ENCODE data around the gene FBXO7.

Gene FBXO7

DNA sequence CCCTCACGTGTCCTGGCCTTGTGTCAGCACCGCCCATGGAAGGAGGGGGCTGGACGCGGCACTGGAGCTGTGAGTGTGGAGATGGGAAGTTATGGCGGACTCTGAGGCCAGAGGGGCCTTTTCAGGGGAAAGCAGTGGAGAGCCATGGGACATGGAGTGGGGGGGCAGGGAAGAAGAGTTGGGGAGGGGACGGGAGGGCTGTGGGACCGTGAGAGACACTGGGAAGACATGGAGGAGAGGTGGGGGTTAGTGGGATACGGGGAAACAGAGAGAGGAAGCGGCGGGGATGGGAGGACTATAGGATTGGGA lies 58.2 kb downstream of the FBXO7 start:
- DNase-seq, result no peak

DNA sequence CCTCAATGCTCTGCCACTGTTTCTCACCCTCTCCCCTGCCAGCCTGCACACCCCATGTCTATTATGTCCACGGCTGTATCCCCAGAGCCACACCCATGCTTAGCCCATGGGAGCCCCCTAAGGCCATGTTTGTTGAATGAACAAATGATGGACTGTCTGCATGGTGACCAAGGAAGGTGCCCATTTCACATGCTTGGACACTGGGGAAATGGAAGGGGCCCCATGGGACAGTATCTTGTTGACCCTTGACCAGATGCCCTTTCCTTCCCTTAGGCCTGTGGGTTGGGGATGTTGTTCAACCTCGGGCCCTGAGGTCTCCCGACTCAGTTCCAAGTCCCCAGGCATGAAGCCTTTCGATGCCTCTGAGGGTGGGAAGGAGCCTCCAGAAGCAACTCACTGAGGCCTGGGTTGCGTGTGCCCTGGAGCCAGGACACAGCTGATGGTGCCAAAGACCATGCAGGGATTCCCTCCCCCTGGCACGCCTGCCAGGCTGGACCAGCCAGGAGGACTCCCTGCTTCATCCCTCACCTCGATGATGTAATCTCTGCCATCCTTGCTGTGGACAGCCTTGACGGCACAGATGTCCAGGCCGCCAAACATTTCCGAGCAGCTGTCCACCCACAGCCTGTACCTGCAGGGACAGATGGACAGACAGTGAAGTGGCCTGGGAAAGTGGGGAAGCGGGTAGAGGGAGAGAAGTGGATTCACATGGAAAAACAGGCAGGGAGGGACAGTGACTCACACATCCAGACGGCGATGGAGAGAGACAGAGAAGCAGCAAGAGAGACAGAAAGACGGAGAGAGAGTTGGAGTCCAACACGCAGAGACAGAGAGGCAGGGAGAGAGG lies 58.9 kb downstream of the FBXO7 start:
- no peak for DNase-seq

- no peak for DNase-seq
These were observed 59.9 kb downstream of the FBXO7 start for GRCh38 chr22:32534252-32535235.

- no peak for DNase-seq
These were observed 61.0 kb downstream of the FBXO7 start for GRCh38 chr22:32535531-32536190.

DNA sequence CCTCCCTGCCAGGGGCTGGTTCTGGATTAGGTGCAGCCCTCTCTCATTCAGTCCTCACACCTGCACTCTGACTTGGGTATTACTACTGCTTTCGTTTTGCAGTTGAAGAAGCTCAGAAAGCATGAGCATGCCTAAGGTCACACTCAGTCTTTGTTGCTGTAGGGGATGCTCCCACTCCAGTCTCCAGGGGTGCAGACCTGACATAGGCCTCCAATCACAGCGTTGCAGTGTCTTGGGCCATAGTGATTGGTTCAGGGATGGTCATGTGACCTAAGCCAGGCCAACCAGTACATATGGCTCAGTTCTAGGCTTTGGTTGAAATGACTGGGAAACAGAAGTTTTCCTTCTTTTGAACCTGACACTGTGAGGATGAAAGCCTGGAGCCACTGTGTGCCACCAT lies 61.7 kb downstream of the FBXO7 start:
- DNase-seq, result no peak

- DNase-seq, result no peak
These were observed 63.9 kb downstream of the FBXO7 start for GRCh38 chr22:32538521-32538920.

DNA sequence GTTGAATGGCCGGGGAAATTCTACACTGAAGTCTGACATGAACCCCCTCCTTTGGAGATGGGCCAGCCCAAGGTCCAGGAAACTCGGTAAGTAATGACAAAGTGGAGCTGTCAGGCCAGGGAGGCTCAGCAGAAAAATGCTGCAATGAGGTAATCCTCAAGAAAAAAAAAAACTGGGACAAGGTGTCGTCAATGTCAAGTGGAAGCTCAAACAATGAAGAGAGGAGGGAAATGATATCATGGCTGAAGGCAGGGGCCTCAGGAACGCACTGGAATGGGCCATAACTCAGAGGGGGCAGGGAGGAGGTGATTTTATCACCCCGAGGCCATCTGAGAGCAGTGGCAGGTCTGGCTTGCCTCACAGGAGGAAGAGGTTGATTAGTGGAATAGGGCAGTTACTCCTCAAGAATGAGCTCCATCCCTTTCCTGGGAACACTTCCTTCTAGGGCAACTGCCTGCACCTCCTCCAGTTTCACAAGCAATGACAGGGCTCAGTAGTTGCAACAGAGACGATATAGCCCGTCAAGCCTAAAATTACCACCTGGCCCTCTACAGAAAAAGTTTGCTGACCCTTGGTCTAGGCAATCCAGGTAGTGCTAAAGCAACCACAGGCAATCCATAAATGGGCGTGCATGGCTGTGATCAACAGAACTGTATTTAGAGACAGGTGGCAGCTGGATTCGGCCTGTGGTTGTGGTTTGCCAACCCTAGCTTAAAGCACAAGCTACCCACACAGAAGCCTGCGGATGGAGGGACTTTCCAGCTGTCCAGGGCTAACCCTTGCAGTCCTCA lies 65.2 kb downstream of the FBXO7 start:
- DNase-seq, result no peak

DNA sequence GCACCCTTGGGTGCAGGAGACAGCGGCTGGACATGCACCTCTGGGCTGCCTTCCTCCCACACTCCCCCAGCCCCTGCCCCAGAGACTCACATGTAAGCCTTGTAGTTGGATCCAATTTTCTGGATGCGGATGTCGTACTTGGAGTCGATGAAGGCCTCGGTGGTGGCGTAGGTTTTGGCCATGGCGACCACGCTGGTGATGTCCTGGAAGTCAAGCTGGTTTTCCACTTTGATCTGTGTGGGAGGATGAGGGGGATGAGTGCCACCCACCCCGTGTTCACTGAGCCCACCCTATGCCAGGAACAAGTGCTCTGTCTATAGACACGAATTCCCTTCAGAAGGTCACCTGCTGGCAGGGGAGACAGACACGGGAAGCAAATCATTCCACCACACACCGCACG lies 66.9 kb downstream of the FBXO7 start:
- DNase-seq, result no peak

DNA sequence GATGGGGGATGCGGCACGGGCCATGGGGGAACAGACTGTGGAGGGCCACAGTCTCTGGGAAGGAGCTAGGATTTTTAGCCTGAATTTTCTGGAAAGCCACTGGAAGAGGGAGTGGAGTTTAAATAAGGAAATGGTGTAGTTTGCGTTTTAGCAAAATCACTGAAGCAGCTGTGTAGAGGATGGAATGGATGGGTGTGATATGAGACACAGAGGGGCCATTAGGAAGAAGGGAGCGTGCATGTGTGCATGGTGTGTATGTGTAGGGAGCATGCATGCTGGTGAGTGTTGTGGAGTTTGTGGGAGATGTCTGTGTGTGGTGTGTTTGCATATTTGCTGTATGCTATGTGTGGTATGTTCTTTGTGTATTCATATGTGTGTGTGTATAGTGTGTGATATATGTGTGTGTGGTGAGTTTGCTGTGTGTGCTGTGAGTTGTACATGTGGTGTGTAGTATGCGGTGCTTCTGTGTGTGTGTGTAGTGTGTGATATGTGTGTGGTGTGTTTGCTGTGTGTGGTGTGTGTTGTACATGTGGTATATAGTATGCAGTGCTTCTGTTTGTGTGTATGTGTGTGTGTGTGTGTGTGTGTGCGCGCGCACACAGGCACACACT lies 67.6 kb downstream of the FBXO7 start:
- no peak for DNase-seq

- DNase-seq, result no peak
These were observed 68.2 kb downstream of the FBXO7 start for GRCh38 chr22:32542677-32543357.

DNA sequence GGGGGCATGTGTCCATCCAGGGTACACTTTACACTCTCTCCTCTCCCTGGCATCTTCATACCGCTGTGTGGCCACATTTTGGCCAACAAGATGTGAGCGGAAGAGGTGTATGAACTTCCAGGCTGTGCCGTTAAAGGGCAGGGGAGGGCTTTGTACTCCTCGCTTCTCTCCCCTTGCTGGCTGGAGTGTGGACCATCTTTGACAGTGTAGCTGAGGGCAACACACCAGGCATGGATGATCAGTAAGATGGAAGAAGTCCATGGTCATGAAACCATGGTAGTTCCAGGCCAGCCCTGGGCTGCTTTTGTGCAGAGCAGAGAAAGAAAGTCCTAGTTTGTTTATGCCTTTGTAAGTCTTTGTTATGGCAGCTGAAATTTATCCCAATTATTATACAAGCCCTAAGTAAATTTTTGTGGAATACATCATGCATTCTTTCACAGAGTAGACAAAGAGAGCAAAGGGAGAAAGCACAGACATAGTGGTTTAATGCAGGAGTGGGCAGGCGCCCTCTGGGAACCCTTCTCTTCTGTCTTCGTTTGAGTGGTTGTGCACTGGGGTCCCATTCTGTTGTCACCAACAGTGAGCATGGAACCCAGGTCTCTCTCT lies 70.4 kb downstream of the FBXO7 start:
- no peak for DNase-seq

DNA sequence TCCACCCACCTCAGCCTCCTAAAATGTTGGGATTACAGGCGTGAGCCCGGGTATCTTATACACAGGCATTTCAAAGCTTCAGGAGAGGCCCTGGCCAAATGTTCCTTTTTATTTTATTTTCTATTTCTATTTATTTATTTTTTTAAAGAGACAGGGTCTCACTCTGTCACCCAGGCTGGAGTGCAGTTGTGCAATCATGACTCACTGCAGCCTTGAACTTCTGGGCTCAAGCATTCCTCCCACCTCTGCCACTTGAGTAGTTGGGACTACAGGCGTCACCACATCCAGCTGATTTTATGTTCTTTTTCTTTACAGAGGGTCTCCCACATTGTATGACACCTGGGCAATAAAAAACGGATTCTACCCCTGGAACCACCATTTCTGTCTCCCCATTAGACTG lies 71.2 kb downstream of the FBXO7 start:
- DNase-seq, result no peak

- DNase-seq, result no peak
These were observed 71.9 kb downstream of the FBXO7 start for GRCh38 chr22:32546496-32546895.

GRCh38 chr22:32546935-32547334 lies 72.3 kb downstream of the FBXO7 start:
- DNase-seq, result no peak

DNA sequence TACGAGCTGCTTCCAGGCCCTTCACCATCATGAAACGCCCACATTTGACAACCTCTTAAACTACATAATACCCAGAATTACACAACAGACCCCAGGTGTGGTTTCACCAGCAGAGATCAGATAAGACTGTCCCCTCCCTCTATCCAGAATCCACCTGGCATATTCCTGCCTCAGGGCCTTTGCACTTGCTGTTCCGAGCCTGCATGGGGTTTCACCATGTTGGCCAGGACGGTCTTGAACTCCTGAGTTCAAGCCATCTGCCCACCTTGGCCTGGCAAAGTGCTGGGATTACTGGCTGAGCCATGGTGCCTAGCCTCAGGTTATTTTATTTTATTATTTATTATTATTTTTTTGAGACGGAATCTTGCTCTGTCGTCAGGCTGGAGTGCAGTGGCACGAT lies 73.4 kb downstream of the FBXO7 start:
- DNase-seq, result no peak

All from CD4-positive, alpha-beta T cell treated with Interleukin-10 for 1 hour (primary cell).